Vagina (tissue), 2 donors: Measurements from ENCODE around the gene KRTAP10-3.
"Not testable (repeated sequence)": the region's sequence is repeated elsewhere in the genome, so short reads cannot be mapped to it uniquely, and the experiment has no call there.

Experiments
- CTCF ChIP-seq, 3 experiments: fragments of 450-650 bp in 2 of 3; fragments of 200-600 bp in 1 of 3; sonication (generic) in 1 of 3; IDR thresholded peaks; one replicate each; pipeline ENCODE4 v1.5.1; 2017 to 2019; ENCODE audit warnings: antibody characterized with exemption in 3 of 3, mild to moderate bottlenecking in 2 of 3, moderate library complexity in 2 of 3
- POLR2A ChIP-seq, 2 donors: fragments of 450-650 bp; IDR thresholded peaks; one replicate each; pipeline ENCODE4 v1.6.1; 2017; ENCODE audit warnings: antibody characterized with exemption in 2 of 2, mild to moderate bottlenecking in 2 of 2, moderate library complexity in 2 of 2

- not testable (repeated sequence) for TF ChIP-seq POLR2A, CTCF (IDR thresholded peaks at IDR 0.05)
These were observed 42.5 kb upstream of the KRTAP10-3 start for GRCh38 chr21:44601091-44601490.
